Mesothelial cell of epicardium (in vitro differentiated cells): ENCODE measurements around the gene SLC25A10. TPM values are rescaled to one million over a fixed set of nuclear protein-coding genes. Genes with fewer than 3 reads are reported as not detected.
A peak's percentile ranks its signal among the peaks of the same experiment; 100 is the strongest.

Experiments
- DNase-seq, 2 experiments: peaks; one replicate each; pipeline ENCODE4 v3.0.0; 2021; ENCODE audit warnings: low spot score in 2 of 2; ENCODE audit not compliant: unreplicated experiment in 2 of 2
- H3K27ac Mint-ChIP-seq: 2 replicates; pipeline ENCODE4 v1.8.0; 2021; ENCODE audit warnings: mixed read lengths
- H3K27me3 Mint-ChIP-seq: 2 replicates; pipeline ENCODE4 v1.8.0; 2021; ENCODE audit warnings: low read depth, mixed read lengths
- H3K36me3 Mint-ChIP-seq: 2 replicates; pipeline ENCODE4 v1.8.0; 2021; ENCODE audit warnings: mixed read lengths
- H3K4me1 Mint-ChIP-seq: 2 replicates; pipeline ENCODE4 v1.8.0; 2021; ENCODE audit warnings: mixed read lengths
- H3K4me3 Mint-ChIP-seq: 2 replicates; pipeline ENCODE4 v1.8.0; 2021; ENCODE audit warnings: mild to moderate bottlenecking, moderate library complexity, mixed read lengths
- H3K9me3 Mint-ChIP-seq: 2 replicates; pipeline ENCODE4 v1.8.0; 2021; ENCODE audit warnings: mixed read lengths
- total RNA-seq: library from RNA; stranded (reverse); gene quantifications from 3 replicates; pipeline ENCODE4 v1.2.1, GENCODE V29; 2021
- TF ChIP-seq, protein P1 (sequence below): fragments of 200-600 bp; sonication (generic); IDR thresholded peaks from one replicate; pipeline ENCODE4 v1.5.0; 2021; ENCODE audit warnings: antibody characterized with exemption; ENCODE audit not compliant: unreplicated experiment

SLC25A10 gene
- total RNA-seq, 1 donor from 2014 or later, result 15.2 TPM

DNA sequence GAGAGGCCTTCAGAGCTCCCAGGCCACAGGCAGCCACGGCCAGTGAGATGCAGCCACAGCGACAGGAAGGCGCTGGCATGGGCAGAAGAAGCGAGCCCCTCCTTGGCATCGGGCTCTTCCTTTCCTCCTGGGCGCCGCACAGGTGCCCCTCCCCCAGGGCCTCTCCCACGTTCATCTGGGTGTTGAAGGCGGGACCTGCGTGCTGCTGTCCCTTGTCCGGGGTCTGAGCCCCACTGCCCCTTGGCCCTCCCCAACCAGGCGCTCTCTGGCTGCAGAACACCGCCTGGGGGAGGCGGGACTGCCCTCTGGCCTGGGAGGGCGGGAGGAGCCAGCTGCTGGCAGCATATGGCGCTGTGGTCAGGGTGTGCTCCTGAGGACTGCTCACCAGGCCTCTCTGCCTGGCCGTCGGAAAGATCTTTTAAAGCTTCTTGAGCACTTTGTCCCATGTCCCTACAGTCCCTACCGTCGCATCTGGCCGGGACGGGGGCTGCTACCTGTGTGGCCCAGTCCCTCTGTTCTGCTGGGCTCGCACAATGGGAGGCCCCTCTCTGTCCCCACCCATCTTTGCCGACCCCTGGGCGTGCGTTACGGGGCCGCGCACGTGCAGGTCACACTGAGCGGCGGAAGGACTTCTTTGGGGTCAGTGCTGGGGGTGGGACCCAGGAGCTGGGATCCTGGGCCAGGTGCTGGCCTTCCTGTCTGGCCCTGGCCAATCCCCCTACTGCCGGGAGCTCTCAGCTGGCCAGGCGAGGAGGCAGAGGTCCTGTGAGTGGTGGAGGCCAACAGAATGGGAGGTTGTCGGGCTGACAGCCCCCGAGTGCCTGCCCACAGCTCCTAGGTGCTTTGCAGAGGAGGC lies 1.7 kb downstream of the SLC25A10 start:
- H3K4me3 Mint-ChIP-seq, result peak overlapping the region; percentile 83
- H3K36me3 Mint-ChIP-seq, result no peaks in the 10 kb centered on the region
- peaks cover 14% of the 10 kb centered on the region for H3K27me3 Mint-ChIP-seq
- TF ChIP-seq, protein P1, sequence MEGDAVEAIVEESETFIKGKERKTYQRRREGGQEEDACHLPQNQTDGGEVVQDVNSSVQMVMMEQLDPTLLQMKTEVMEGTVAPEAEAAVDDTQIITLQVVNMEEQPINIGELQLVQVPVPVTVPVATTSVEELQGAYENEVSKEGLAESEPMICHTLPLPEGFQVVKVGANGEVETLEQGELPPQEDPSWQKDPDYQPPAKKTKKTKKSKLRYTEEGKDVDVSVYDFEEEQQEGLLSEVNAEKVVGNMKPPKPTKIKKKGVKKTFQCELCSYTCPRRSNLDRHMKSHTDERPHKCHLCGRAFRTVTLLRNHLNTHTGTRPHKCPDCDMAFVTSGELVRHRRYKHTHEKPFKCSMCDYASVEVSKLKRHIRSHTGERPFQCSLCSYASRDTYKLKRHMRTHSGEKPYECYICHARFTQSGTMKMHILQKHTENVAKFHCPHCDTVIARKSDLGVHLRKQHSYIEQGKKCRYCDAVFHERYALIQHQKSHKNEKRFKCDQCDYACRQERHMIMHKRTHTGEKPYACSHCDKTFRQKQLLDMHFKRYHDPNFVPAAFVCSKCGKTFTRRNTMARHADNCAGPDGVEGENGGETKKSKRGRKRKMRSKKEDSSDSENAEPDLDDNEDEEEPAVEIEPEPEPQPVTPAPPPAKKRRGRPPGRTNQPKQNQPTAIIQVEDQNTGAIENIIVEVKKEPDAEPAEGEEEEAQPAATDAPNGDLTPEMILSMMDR, result no peak
- peaks cover 16% of the 10 kb centered on the region for H3K4me1 Mint-ChIP-seq
- H3K9me3 Mint-ChIP-seq, result no peaks in the 10 kb centered on the region
- no peak for DNase-seq
- no peak overlapping the region for H3K27ac Mint-ChIP-seq

DNA sequence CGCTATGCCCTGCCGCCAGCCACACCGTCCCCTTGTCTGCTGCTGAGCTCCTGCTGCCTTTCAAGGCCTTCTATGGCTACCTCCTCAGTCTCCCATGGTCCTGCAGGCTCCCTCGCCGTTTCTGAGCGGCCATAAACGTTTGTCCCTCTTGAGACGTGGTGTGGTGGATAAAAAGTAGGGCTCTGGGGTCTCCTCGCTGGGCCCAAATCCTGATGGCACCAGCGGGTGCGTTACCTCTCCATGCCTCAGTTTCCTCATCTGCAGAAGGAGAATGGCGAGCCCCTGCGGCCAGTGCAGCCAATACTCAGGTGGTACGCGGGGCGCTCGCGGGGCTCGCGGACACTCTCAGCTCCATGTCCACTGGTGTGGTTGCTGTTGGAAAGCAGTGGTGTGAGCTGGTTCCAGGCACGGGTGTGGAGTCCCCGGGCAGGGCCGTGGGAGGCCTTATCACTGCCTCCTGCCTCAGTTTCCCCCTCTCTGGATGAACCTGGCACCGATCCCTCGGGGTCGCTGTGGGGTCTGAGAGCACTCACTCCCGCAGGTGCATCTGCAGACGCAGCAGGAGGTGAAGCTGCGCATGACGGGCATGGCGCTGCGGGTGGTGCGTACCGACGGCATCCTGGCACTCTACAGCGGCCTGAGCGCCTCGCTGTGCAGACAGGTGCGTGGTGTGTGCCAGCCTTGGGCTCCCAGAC lies 2.5 kb downstream of the SLC25A10 start:
- H3K4me1 Mint-ChIP-seq, result peaks cover 16% of the 10 kb centered on the region
- TF ChIP-seq, protein P1, result no peak
- H3K36me3 Mint-ChIP-seq, result no peaks in the 10 kb centered on the region
- no peak overlapping the region for H3K4me3 Mint-ChIP-seq
- DNase-seq, result no peak
- H3K27me3 Mint-ChIP-seq, result peaks cover 14% of the 10 kb centered on the region
- H3K27ac Mint-ChIP-seq, result no peak overlapping the region
- H3K9me3 Mint-ChIP-seq, result no peaks in the 10 kb centered on the region

DNA sequence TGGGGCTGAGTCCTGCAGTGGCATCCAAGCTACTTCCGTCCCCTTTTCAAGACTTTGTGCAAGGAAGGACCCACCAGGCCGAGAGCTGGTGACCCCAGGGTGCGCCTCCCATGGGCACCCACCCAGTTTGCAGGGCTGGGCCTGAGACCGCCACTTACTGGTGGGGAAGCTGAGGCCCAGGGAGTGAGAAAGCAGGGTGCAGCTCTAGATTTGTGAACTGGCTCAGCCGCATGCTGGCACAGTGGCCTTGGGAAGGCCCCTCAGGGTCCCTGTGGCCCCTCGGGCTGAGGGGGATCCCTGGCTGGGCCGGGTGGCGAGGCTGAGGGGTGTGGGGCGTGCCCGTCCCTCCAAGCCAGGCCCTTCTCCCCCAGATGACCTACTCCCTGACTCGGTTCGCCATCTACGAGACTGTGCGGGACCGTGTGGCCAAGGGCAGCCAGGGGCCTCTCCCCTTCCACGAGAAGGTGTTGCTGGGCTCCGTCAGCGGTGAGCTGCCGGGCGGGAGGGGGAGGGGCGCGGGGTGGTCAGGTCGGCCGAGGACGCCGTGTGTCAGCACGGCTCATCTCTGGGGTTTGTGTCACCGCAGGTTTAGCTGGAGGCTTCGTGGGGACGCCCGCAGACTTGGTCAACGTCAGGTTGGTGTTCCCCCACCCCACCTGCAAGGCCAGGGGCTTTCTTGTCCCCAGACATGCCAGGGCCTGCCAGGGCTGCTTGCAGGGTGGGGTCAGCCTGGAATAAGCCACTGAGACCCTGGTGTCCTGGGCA lies 3.2 kb downstream of the SLC25A10 start:
- no peak for DNase-seq
- no peak overlapping the region for H3K27ac Mint-ChIP-seq
- H3K36me3 Mint-ChIP-seq, result no peaks in the 10 kb centered on the region
- peaks cover 11% of the 10 kb centered on the region for H3K27me3 Mint-ChIP-seq
- no peaks in the 10 kb centered on the region for H3K9me3 Mint-ChIP-seq
- TF ChIP-seq, protein P1, result no peak
- H3K4me1 Mint-ChIP-seq, result peaks cover 16% of the 10 kb centered on the region
- no peak overlapping the region for H3K4me3 Mint-ChIP-seq

DNA sequence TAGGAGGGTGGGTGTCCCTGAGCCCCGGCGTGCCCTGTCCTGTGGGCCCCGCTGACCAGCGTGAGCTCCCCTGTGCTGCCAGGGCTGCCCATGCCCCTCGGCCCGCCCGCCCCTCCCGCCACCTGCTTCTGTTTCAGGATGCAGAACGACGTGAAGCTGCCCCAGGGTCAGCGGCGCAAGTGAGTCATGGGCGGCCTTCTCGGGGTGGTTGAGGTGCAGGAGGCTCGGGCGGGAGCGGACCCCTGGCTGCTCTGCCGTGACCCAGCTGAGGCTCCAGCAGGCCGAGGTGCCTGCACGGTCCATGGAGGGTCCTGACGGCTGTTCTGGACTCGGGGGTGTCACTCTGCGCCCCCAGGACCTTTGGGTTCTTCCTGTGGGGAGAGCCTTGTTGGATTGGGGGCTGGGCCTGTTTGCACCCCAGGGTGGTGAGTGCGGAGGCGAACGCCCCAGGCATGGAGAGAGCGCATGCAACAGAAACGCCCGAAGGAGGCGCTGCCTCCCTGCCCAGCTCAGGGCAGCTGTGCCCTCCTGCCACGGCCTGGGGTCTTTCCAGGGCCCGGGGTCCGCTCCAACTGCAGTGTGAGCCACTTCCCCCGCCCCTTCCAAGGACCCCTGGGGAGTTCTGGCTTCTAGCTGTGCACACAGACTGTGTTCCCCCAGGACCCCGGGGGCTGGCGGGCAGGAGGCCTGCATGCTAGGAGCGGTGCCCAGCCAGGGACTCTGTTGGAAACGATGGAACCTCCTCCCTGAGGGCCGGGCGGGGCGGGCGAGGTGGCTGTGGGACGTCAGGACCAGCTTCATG lies 4.0 kb downstream of the SLC25A10 start:
- Mint-ChIP-seq H3K27ac (no peak overlapping the region), H3K4me3 (no peak overlapping the region), H3K9me3 (no peaks in the 10 kb centered on the region), H3K27me3 (peaks cover 3% of the 10 kb centered on the region), H3K4me1 (peaks cover 10% of the 10 kb centered on the region), H3K36me3 (no peaks in the 10 kb centered on the region)
- TF ChIP-seq, protein P1, result no peak
- no peak for DNase-seq

DNA sequence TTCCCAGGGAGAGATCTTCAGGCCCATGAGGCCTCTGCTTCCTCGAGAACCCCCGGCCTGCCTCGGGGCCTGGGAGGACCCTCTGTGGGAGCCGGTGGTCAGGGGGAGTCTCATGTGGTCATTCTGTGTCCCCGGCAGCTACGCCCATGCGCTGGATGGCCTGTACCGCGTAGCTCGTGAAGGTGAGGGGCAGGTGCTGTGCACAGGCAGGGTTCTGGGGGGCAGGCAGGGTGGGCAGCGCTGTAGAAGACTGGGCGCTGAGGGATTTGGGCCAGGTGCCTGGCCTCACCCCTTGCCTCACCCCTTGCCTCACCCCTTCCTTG lies 4.6 kb downstream of the SLC25A10 start:
- H3K27me3 Mint-ChIP-seq, result no peaks in the 10 kb centered on the region
- TF ChIP-seq, protein P1, result no peak
- H3K36me3 Mint-ChIP-seq, result no peaks in the 10 kb centered on the region
- no peak overlapping the region for H3K4me3 Mint-ChIP-seq
- no peak for DNase-seq
- H3K9me3 Mint-ChIP-seq, result no peaks in the 10 kb centered on the region
- peaks cover 7% of the 10 kb centered on the region for H3K4me1 Mint-ChIP-seq
- H3K27ac Mint-ChIP-seq, result no peak overlapping the region
